Gastroesophageal sphincter (tissue), 4 donors: ENCODE data around the gene ANKK1. TPM values are rescaled to one million over a fixed set of nuclear protein-coding genes. Genes with fewer than 3 reads are reported as not detected.

Experiments used
- ATAC-seq: fragments of 150-250 bp; one replicate; pipeline ENCODE4 v1.9.1; 2016; ENCODE audit warnings: mild to moderate bottlenecking, moderate library complexity
- H3K27ac ChIP-seq, 4 donors: fragments of 200-600 bp; sonication (generic) in 3 of 4; 1 replicate in 3 of 4; 2 replicates in 1 of 4; pipeline ENCODE4 v1.5.1; 2016 to 2019
- H3K27me3 ChIP-seq: fragments of 200-600 bp; sonication (generic); one replicate; pipeline ENCODE4 v1.5.1; 2019
- H3K36me3 ChIP-seq, 2 donors: fragments of 200-600 bp; sonication (generic); one replicate each; pipeline ENCODE4 v1.5.1; 2019; ENCODE audit warnings: control low read depth in 1 of 2
- H3K4me1 ChIP-seq, 3 donors: fragments of 200-600 bp; sonication (generic); 1 replicate in 2 of 3; 2 replicates in 1 of 3; pipeline ENCODE4 v1.5.1; 2016 to 2019; ENCODE audit warnings: control low read depth in 2 of 3
- H3K4me3 ChIP-seq, 2 donors: fragments of 200-600 bp; sonication (generic); one replicate each; pipeline ENCODE4 v1.5.1; 2019; ENCODE audit warnings: mild to moderate bottlenecking in 1 of 2, moderate library complexity in 1 of 2
- H3K9me3 ChIP-seq, 3 donors: fragments of 200-600 bp; sonication (generic); one replicate each; pipeline ENCODE4 v1.5.1; 2017 to 2019; ENCODE audit warnings: control low read depth in 2 of 3
- CTCF ChIP-seq, 4 experiments: fragments of 200-600 bp in 2 of 4; fragments of 450-650 bp in 2 of 4; sonication (generic) in 1 of 4; IDR thresholded peaks; one replicate each; pipeline ENCODE4 v1.5.1; 2017 to 2019; ENCODE audit warnings: antibody characterized with exemption in 4 of 4, mild to moderate bottlenecking in 2 of 4, moderate library complexity in 2 of 4
- EP300 ChIP-seq: sonication (generic); formaldehyde crosslinking; IDR thresholded peaks from one replicate; pipeline ENCODE4 v1.6.1; 2017; ENCODE audit warnings: antibody characterized with exemption, mild to moderate bottlenecking
- POLR2A ChIP-seq, 2 donors: fragments of 450-650 bp; IDR thresholded peaks; one replicate each; pipeline ENCODE4 v1.6.1; 2017; ENCODE audit warnings: antibody characterized with exemption in 2 of 2, mild to moderate bottlenecking in 2 of 2, moderate library complexity in 1 of 2
- POLR2AphosphoS5 ChIP-seq: sonication (generic); formaldehyde crosslinking; IDR thresholded peaks from one replicate; pipeline ENCODE4 v1.6.1; 2017; ENCODE audit warnings: antibody characterized with exemption
- WGBS, 2 donors: methylation state at CpG; one replicate each; pipeline ENCODE4 v1.1.5; 2018; ENCODE audit warnings: low coverage in 1 of 2; 5-methylcytosine and 5-hydroxymethylcytosine counted together
- total RNA-seq, 4 donors: library from RNA; depleted of rRNA; stranded (reverse); fragments of >200 nt; gene quantifications; one replicate each; pipeline ENCODE4 v1.1.0, GENCODE V29; 2016

ANKK1 gene
- total RNA-seq, 4 donors from 2014 or later: 0.27 TPM; not detected in 2

GRCh38 chr11:113419454-113420003 is 31.9 kb downstream of the ANKK1 start:
- ATAC-seq: no peak
- TF ChIP-seq POLR2AphosphoS5 (no peak), EP300 (no peak), POLR2A (IDR thresholded peaks at IDR 0.05) (no peak), CTCF (IDR thresholded peaks at IDR 0.05) (no peak)
- no peaks in the 10 kb centered on the region for H3K4me1 ChIP-seq
- H3K4me3 ChIP-seq: no peak overlapping the region
- WGBS, 2 donors: no CpG with 5 or more reads among the region's 14 CpGs
- H3K9me3 ChIP-seq: no peaks in the 10 kb centered on the region
- no peaks in the 10 kb centered on the region for H3K36me3 ChIP-seq
- H3K27ac ChIP-seq: no peak overlapping the region
- no peaks in the 10 kb centered on the region for H3K27me3 ChIP-seq

GRCh38 chr11:113420808-113421207 is 33.2 kb downstream of the ANKK1 start:
- Histone ChIP-seq H3K9me3 (no peaks in the 10 kb centered on the region), H3K27me3 (no peaks in the 10 kb centered on the region), H3K36me3 (no peaks in the 10 kb centered on the region), H3K4me1 (no peaks in the 10 kb centered on the region), H3K4me3 (no peak overlapping the region), H3K27ac (no peak overlapping the region)
- WGBS, 2 donors: 42 to 44% methylated on average over 2 of the region's 2 CpGs
- TF ChIP-seq EP300 (no peak), POLR2AphosphoS5 (no peak), CTCF (IDR thresholded peaks at IDR 0.05) (no peak), POLR2A (IDR thresholded peaks at IDR 0.05) (no peak)
- no peak for ATAC-seq

GRCh38 chr11:113426686-113427085 is 39.1 kb downstream of the ANKK1 start:
- WGBS, 2 donors: 84 to 85% methylated on average over 3 to 4 of the region's 6 CpGs
- H3K4me3 ChIP-seq: no peak overlapping the region
- no peak for ATAC-seq
- no peak overlapping the region for H3K27ac ChIP-seq
- H3K36me3 ChIP-seq: no peaks in the 10 kb centered on the region
- H3K27me3 ChIP-seq: no peaks in the 10 kb centered on the region
- no peaks in the 10 kb centered on the region for H3K9me3 ChIP-seq
- no peaks in the 10 kb centered on the region for H3K4me1 ChIP-seq
- TF ChIP-seq CTCF (IDR thresholded peaks at IDR 0.05) (no peak), POLR2A (IDR thresholded peaks at IDR 0.05) (no peak), POLR2AphosphoS5 (no peak), EP300 (no peak)

GRCh38 chr11:113431746-113432145 is 44.2 kb downstream of the ANKK1 start:
- no peak for TF ChIP-seq CTCF (IDR thresholded peaks at IDR 0.05)
- TF ChIP-seq POLR2AphosphoS5: no peak
- TF ChIP-seq EP300: no peak
- TF ChIP-seq POLR2A (IDR thresholded peaks at IDR 0.05): no peak

GRCh38 chr11:113435190-113435968 is 47.8 kb downstream of the ANKK1 start:
- WGBS, 2 donors: 40% methylated on average over 1 of the region's 8 CpGs; no CpG with 5 or more reads in 1 of the 2 donors
- Histone ChIP-seq H3K27ac (no peak overlapping the region), H3K4me3 (no peak overlapping the region), H3K9me3 (no peaks in the 10 kb centered on the region), H3K4me1 (no peaks in the 10 kb centered on the region), H3K27me3 (peaks cover 12% of the 10 kb centered on the region), H3K36me3 (no peaks in the 10 kb centered on the region)
- TF ChIP-seq EP300 (no peak), POLR2A (IDR thresholded peaks at IDR 0.05) (no peak), POLR2AphosphoS5 (no peak), CTCF (IDR thresholded peaks at IDR 0.05) (no peak)
- no peak for ATAC-seq

More at GRCh38 chr11:113431746-113432145, 44.2 kb downstream of the ANKK1 start:
- no peaks in the 10 kb centered on the region for H3K4me1 ChIP-seq
- H3K27ac ChIP-seq: no peak overlapping the region
- 100% methylated on average over 1 of the region's 4 CpGs; no CpG with 5 or more reads in 1 of the 2 donors for WGBS, 2 donors
- no peaks in the 10 kb centered on the region for H3K36me3 ChIP-seq
- no peak overlapping the region for H3K4me3 ChIP-seq
- ATAC-seq: no peak
- no peaks in the 10 kb centered on the region for H3K27me3 ChIP-seq
- H3K9me3 ChIP-seq: no peaks in the 10 kb centered on the region
